KMS-11 (cell line): ENCODE results near the gene SPARCL1.

Experiments
- H2AFZ ChIP-seq: fragments of 200-600 bp; sonication (generic); 2 replicates; pipeline ENCODE4 v1.6.1; 2016; ENCODE audit warnings: antibody characterized with exemption, mixed run types, low read depth
- H3K27ac ChIP-seq: fragments of 200-600 bp; sonication (generic); 2 replicates; pipeline ENCODE4 v1.6.1; 2016; ENCODE audit warnings: mild to moderate bottlenecking, mixed run types
- H3K27me3 ChIP-seq: fragments of 200-600 bp; sonication (generic); 2 replicates; pipeline ENCODE4 v1.6.1; 2017; ENCODE audit warnings: mild to moderate bottlenecking, low read depth, mixed run types, moderate library complexity; ENCODE audit not compliant: insufficient read depth
- H3K36me3 ChIP-seq: fragments of 200-600 bp; sonication (generic); 2 replicates; pipeline ENCODE4 v1.6.1; 2017; ENCODE audit warnings: mild to moderate bottlenecking, mixed run types; ENCODE audit not compliant: insufficient read depth
- H3K4me1 ChIP-seq: fragments of 200-600 bp; sonication (generic); 2 replicates; pipeline ENCODE4 v1.6.1; 2016; ENCODE audit warnings: mild to moderate bottlenecking, low read depth, mixed run types; ENCODE audit not compliant: poor library complexity, severe bottlenecking
- H3K4me2 ChIP-seq: fragments of 200-600 bp; sonication (generic); 2 replicates; pipeline ENCODE4 v1.7.0; 2016; ENCODE audit warnings: mild to moderate bottlenecking, mixed run types
- H3K4me3 ChIP-seq: fragments of 200-600 bp; sonication (generic); IDR thresholded peaks from 2 replicates; pipeline ENCODE4 v1.6.1; 2017; ENCODE audit warnings: low read depth, low read length, mixed read lengths; ENCODE audit not compliant: insufficient read depth
- H3K79me2 ChIP-seq: fragments of 200-600 bp; sonication (generic); 2 replicates; pipeline ENCODE4 v1.6.1; 2016; ENCODE audit warnings: low read depth, mixed run types; ENCODE audit not compliant: insufficient read depth
- H3K9ac ChIP-seq: fragments of 200-600 bp; sonication (generic); 2 replicates; pipeline ENCODE4 v1.6.1; 2016; ENCODE audit warnings: mild to moderate bottlenecking, mixed run types
- H4K20me1 ChIP-seq: fragments of 200-600 bp; sonication (generic); 2 replicates; pipeline ENCODE4 v1.6.1; 2016; ENCODE audit warnings: mild to moderate bottlenecking, mixed run types; ENCODE audit not compliant: insufficient read depth
- TF ChIP-seq, protein P1 (sequence below): fragments of 200-600 bp; sonication (generic); conservative IDR thresholded peaks from 2 replicates; pipeline ENCODE4 v1.6.1; 2017; ENCODE audit warnings: low read depth, mild to moderate bottlenecking, antibody characterized with exemption, low read length, moderate library complexity, mixed read lengths

Gene SPARCL1

DNA sequence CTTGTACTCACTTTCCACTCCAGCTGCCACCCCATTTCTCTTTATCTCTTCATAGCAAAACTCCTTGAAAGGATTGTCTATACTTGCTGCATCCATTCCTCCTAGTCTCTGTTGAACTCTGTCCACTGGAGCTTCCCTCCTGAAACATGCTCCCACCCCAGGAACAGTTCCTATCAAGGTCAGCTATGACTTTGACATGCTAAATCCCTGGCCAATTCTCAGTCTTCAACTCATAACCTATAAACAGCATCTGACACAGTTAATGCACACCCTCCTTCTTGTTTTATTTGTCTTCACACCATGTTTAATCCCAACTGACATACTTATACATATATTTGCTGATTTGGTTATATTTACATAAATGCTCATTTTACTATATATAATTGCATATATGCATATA lies 47.8 kb downstream of the SPARCL1 start:
- no peak overlapping the region for H3K9ac ChIP-seq
- no peak overlapping the region for H3K4me2 ChIP-seq
- no peak overlapping the region for H3K4me3 ChIP-seq
- H4K20me1 ChIP-seq, result no peaks in the 10 kb centered on the region
- no peaks in the 10 kb centered on the region for H3K36me3 ChIP-seq
- no peaks in the 10 kb centered on the region for H3K79me2 ChIP-seq
- H2AFZ ChIP-seq, result no peak overlapping the region
- H3K27ac ChIP-seq, result no peak overlapping the region
- H3K27me3 ChIP-seq, result no peaks in the 10 kb centered on the region
- TF ChIP-seq, protein P1, sequence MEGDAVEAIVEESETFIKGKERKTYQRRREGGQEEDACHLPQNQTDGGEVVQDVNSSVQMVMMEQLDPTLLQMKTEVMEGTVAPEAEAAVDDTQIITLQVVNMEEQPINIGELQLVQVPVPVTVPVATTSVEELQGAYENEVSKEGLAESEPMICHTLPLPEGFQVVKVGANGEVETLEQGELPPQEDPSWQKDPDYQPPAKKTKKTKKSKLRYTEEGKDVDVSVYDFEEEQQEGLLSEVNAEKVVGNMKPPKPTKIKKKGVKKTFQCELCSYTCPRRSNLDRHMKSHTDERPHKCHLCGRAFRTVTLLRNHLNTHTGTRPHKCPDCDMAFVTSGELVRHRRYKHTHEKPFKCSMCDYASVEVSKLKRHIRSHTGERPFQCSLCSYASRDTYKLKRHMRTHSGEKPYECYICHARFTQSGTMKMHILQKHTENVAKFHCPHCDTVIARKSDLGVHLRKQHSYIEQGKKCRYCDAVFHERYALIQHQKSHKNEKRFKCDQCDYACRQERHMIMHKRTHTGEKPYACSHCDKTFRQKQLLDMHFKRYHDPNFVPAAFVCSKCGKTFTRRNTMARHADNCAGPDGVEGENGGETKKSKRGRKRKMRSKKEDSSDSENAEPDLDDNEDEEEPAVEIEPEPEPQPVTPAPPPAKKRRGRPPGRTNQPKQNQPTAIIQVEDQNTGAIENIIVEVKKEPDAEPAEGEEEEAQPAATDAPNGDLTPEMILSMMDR, result no peak
- no peaks in the 10 kb centered on the region for H3K4me1 ChIP-seq

DNA sequence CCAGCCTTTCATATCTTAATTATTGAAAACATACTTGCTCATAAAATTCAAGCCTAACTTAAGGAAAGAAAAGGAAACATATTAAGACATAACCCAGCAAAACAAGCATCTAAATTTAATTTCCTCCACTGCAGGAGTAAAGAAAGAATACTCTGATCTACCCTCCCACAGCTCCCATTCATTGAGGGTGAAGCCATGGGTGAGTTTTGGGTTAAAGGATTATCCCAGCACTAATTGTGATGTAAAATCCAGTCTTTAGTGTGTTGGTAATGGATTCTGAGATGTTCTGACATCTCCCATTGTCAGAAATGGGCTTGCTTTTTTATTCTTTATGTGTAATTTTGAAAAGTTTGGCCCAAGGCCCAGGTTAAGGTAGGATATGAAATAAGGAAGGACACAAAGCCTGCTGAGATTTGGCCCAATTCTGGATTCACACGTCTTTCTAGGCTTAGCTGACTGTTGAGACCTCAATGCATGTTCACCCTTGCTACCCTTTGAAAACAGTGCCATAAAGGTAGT lies 50.4 kb downstream of the SPARCL1 start:
- Histone ChIP-seq H3K4me3 (no peak overlapping the region), H3K36me3 (no peaks in the 10 kb centered on the region), H4K20me1 (no peaks in the 10 kb centered on the region), H3K27me3 (no peaks in the 10 kb centered on the region), H3K79me2 (no peaks in the 10 kb centered on the region), H3K27ac (no peak overlapping the region), H3K9ac (no peak overlapping the region), H3K4me2 (no peak overlapping the region), H3K4me1 (no peaks in the 10 kb centered on the region), H2AFZ (no peak overlapping the region)
- TF ChIP-seq, protein P1, result no peak

DNA sequence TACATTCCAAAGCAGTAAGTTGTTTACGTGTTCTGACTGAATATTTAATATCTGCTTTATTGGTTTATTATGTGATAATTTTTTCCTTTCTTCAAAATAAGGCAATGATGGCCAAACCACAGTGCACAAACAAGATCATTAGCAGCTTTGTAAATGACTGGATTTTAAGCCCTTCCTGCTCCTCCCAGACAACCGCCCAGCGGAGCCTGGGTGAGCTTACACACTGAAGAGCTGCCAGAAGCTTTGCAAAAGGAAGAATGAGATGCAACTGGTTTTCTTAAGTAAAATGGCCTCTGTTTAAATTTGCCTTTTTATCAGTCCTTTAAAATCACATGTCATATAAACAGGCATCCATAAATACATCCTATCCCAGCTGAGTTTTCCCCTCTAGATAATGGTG lies 52.2 kb downstream of the SPARCL1 start:
- no peaks in the 10 kb centered on the region for H4K20me1 ChIP-seq
- no peaks in the 10 kb centered on the region for H3K79me2 ChIP-seq
- no peaks in the 10 kb centered on the region for H3K4me1 ChIP-seq
- no peak overlapping the region for H3K27ac ChIP-seq
- H2AFZ ChIP-seq, result no peak overlapping the region
- no peaks in the 10 kb centered on the region for H3K27me3 ChIP-seq
- H3K36me3 ChIP-seq, result no peaks in the 10 kb centered on the region
- TF ChIP-seq, protein P1, result no peak
- H3K4me2 ChIP-seq, result no peak overlapping the region
- no peak overlapping the region for H3K4me3 ChIP-seq
- no peak overlapping the region for H3K9ac ChIP-seq

DNA sequence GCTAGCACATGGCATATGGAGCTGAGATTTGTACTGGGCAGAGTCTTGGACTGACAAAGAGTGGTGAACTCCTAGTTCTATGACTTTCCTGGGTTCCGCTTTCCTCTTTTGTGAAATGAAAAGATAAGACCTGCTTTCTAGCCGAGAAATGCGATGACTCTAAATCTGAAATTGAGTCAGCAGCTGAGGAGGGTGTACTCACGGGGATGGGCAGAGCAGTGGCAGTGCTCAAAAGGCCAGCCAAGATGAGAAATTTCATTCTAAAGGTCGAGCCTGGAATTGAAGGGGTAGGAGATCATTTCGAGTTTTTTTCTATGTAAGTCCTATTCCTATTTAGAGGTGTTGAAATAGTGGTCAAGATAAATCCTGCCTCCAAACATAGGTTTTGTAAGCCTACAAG lies 59.8 kb downstream of the SPARCL1 start:
- Histone ChIP-seq H3K27ac (no peak overlapping the region), H3K4me2 (no peak overlapping the region), H3K36me3 (no peaks in the 10 kb centered on the region), H3K27me3 (no peaks in the 10 kb centered on the region), H4K20me1 (no peaks in the 10 kb centered on the region), H3K4me1 (no peaks in the 10 kb centered on the region), H3K4me3 (no peak overlapping the region), H3K79me2 (no peaks in the 10 kb centered on the region), H2AFZ (no peak overlapping the region), H3K9ac (no peak overlapping the region)
- TF ChIP-seq, protein P1, result no peak
